ENCODE measurements around the gene SLC22A5. TPM values are rescaled to one million over a fixed set of nuclear protein-coding genes. Genes with fewer than 3 reads are reported as not detected.

SLC22A5 gene
- total RNA-seq, 1 donor from 2014 or later = 0.81 TPM

- H3K4me1 Mint-ChIP-seq (ENCODE audit: low read depth, unreplicated experiment) = no peaks in the 10 kb centered on the region
- peaks cover under 1% of the 10 kb centered on the region for H3K9me3 Mint-ChIP-seq (ENCODE audit: unreplicated experiment)
- H3K27ac Mint-ChIP-seq (ENCODE audit: unreplicated experiment) = no peak overlapping the region
- H3K36me3 Mint-ChIP-seq (ENCODE audit: unreplicated experiment) = peaks cover 4% of the 10 kb centered on the region
- peaks cover 3% of the 10 kb centered on the region for H3K27me3 Mint-ChIP-seq (ENCODE audit: unreplicated experiment)
- DNase-seq = no peak
- no peak for TF ChIP-seq CTCF (IDR thresholded peaks at IDR 0.05; ENCODE audit: partially characterized antibody, unreplicated experiment)
- H3K4me3 Mint-ChIP-seq (ENCODE audit: unreplicated experiment) = no peak overlapping the region
Observed at GRCh38 chr5:132377738-132378137, 8.2 kb downstream of the SLC22A5 start.

- DNase-seq = no peak
- Mint-ChIP-seq H3K27me3 (ENCODE audit: unreplicated experiment) (peaks cover 2% of the 10 kb centered on the region), H3K4me3 (ENCODE audit: unreplicated experiment) (no peak overlapping the region), H3K4me1 (ENCODE audit: low read depth, unreplicated experiment) (no peaks in the 10 kb centered on the region), H3K36me3 (ENCODE audit: unreplicated experiment) (no peaks in the 10 kb centered on the region), H3K9me3 (ENCODE audit: unreplicated experiment) (no peaks in the 10 kb centered on the region), H3K27ac (ENCODE audit: unreplicated experiment) (no peak overlapping the region)
- TF ChIP-seq CTCF (IDR thresholded peaks at IDR 0.05; ENCODE audit: partially characterized antibody, unreplicated experiment) = no peak
Observed at GRCh38 chr5:132378580-132378979, 9.1 kb downstream of the SLC22A5 start.

- TF ChIP-seq CTCF (IDR thresholded peaks at IDR 0.05; ENCODE audit: partially characterized antibody, unreplicated experiment) = no peak
- H3K36me3 Mint-ChIP-seq (ENCODE audit: unreplicated experiment) = no peaks in the 10 kb centered on the region
- H3K9me3 Mint-ChIP-seq (ENCODE audit: unreplicated experiment) = no peaks in the 10 kb centered on the region
- no peak for DNase-seq
- no peak overlapping the region for H3K4me3 Mint-ChIP-seq (ENCODE audit: unreplicated experiment)
- no peaks in the 10 kb centered on the region for H3K27me3 Mint-ChIP-seq (ENCODE audit: unreplicated experiment)
- no peaks in the 10 kb centered on the region for H3K4me1 Mint-ChIP-seq (ENCODE audit: low read depth, unreplicated experiment)
- H3K27ac Mint-ChIP-seq (ENCODE audit: unreplicated experiment) = no peak overlapping the region
Observed at GRCh38 chr5:132380047-132380446, 10.5 kb downstream of the SLC22A5 start.

- no peak for TF ChIP-seq CTCF (IDR thresholded peaks at IDR 0.05; ENCODE audit: partially characterized antibody, unreplicated experiment)
- no peak overlapping the region for H3K27ac Mint-ChIP-seq (ENCODE audit: unreplicated experiment)
- no peaks in the 10 kb centered on the region for H3K9me3 Mint-ChIP-seq (ENCODE audit: unreplicated experiment)
- no peak overlapping the region for H3K4me3 Mint-ChIP-seq (ENCODE audit: unreplicated experiment)
- H3K4me1 Mint-ChIP-seq (ENCODE audit: low read depth, unreplicated experiment) = no peaks in the 10 kb centered on the region
- no peaks in the 10 kb centered on the region for H3K36me3 Mint-ChIP-seq (ENCODE audit: unreplicated experiment)
- no peak for DNase-seq
- no peaks in the 10 kb centered on the region for H3K27me3 Mint-ChIP-seq (ENCODE audit: unreplicated experiment)
Observed at GRCh38 chr5:132380741-132381140, 11.2 kb downstream of the SLC22A5 start.

GRCh38 chr5:132381614-132382013 is 12.1 kb downstream of the SLC22A5 start:
- Mint-ChIP-seq H3K27me3 (ENCODE audit: unreplicated experiment) (no peaks in the 10 kb centered on the region), H3K27ac (ENCODE audit: unreplicated experiment) (no peak overlapping the region), H3K4me3 (ENCODE audit: unreplicated experiment) (no peak overlapping the region), H3K4me1 (ENCODE audit: low read depth, unreplicated experiment) (no peaks in the 10 kb centered on the region), H3K36me3 (ENCODE audit: unreplicated experiment) (no peaks in the 10 kb centered on the region), H3K9me3 (ENCODE audit: unreplicated experiment) (no peaks in the 10 kb centered on the region)
- no peak for DNase-seq
- TF ChIP-seq CTCF (IDR thresholded peaks at IDR 0.05; ENCODE audit: partially characterized antibody, unreplicated experiment) = no peak
